ENCODE results near the gene DARS2. TPM values are rescaled to one million over a fixed set of nuclear protein-coding genes. Genes with fewer than 3 reads are reported as not detected.
"Not testable (repeated sequence)": the region's sequence is repeated elsewhere in the genome, so short reads cannot be mapped to it uniquely, and the experiment has no call there.

The DARS2 gene
- total RNA-seq, 2 donors from 2014 or later: 13.1 to 13.2 TPM

DNA sequence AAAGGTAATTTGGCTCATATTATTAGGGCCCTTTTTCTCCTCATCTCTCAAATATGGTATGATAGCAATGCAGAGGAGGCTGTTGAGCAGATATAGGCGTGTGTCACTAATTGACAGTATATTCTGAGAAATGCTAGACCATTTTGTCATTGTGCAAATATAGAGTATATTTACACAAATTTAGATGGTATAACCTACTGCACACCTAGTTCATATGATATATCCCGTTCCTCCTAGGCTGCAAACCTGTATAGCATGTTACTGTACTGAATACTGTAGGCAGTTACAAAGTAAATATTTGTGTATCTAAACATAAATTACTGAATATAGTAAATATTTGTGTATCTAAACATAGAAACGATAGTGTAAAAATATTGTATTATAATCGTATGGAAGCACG, 52.3 kb downstream of the DARS2 start:
- no peak for ATAC-seq
- intact Hi-C loops (cut with DNase I): no loop called here

DNA sequence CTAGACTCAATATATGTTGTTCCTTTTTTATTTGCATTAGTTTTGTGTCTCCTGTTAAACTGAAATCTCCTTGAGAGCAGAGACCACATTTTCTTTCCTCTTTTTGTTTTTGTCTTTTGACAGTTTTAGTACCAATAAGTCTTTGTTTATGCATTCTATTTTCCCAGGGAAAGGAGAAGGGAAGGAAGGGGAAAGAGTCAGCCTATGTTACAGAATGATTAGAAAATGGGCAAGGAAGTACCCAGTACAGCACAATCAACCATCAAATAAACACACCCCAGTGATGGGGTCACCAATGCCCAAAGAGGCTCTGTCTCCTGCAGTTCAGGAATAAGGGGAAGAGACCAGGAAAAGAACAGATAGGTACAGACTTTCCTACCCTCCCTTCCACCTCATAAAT, 53.8 kb downstream of the DARS2 start:
- ATAC-seq: no peak
- no peak for DNase-seq
- intact Hi-C loops (cut with DNase I): no loop called here

More for the DNA sequence above, 52.3 kb downstream of the DARS2 start:
- no peak for DNase-seq

DNA sequence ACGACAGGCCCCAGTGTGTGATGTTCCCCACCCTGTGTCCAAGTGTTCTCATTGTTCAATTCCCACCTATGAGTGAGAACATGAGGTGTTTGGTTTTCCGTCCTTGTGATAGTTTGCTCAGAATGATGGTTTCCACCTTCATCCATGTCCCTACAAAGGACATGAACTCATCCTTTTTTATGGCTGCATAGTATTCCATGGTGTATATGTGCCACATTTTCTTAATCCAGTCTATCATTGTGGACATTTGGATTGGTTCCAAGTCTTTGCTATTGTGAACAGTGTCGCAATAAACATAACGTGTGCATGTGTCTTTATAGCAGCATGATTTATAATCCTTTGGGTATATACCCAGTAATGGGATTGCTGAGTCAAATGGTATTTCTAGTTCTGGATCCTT, 56.6 kb downstream of the DARS2 start:
- ATAC-seq; DNase-seq; intact Hi-C loops (cut with DNase I): not testable (repeated sequence)

DNA sequence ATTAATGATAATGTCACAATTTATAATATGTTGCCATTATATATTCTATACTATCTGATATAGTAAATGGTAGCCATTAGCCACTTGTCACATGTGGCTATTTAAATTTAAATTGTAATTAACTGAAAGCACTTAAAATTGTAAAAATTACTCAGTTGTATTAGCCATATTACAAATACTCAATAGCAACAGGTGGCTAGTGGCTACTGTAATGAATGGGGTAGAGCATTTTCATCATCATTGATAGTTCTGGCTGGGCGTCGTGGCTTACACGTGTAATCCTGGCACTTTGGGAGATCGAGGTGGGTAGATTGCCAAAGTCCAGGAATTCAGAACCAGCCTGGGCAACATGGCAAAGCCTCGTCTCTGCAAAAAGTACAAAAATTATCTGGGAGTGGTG, 60.2 kb downstream of the DARS2 start:
- intact Hi-C loops (cut with DNase I): no loop called here
- DNase-seq (no peak), ATAC-seq (no peak)

DNA sequence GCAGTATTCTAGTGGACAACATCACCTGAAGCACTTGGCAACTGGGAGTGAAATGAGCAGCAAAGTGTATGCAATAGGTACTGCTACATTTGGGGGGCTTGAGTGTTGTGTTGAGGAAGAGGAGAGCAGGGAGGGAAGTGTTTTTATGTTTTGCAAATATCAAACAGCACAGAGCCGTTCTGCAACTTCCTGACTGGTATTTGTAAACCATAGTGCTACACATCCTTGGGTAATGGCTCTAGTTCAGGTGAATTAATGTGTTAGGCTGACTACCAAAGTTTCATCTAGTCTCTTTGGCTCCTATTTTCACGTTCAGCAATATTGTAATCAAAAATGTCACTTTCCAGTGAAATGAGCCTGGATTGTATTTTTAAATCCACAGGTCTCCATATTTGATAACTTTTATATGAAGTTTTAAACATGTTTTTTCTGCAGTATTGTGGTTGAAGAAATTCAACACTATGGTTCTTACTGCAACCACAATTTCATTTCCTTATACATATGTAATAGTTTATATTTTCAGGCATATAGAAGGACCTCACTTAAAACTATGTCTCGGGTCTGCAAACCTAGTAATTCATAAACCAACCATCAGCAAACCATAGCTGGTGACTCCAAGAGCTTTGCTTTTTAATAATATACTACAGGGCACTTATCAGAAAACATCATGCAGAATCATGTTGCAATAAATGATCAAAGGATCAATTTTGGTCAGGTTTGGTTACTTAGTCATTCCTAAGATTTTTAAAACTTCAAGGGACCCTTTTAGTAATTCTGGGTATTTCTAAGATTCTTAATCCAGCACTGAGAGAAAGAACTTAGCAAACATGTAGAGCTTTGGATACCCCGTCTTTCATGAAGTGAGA, 62.5 kb downstream of the DARS2 start:
- intact Hi-C loops (cut with DNase I): no loop called here
- ATAC-seq (no peak), DNase-seq (no peak)

DNA sequence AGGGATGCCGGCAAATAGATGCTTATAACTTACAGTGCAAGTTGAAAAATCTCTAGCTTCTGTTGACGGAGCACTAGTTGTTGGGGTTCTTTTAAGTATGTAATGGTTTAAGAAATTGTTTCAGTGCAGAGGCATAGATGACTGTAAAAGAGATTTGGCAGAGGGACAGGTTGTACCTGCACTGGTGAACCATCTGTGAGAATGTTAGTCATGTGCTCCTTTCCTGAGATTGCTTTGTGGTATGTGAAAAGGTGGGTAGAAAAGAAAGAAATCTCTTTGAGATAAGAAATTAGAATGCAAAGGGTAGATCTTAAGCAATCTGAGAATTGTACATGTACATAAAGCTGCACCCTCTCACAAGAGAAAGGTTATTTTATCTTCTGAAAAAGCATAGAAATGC, 63.2 kb downstream of the DARS2 start:
- intact Hi-C loops (cut with DNase I): no loop called here
- no peak for ATAC-seq
- no peak for DNase-seq

DNA sequence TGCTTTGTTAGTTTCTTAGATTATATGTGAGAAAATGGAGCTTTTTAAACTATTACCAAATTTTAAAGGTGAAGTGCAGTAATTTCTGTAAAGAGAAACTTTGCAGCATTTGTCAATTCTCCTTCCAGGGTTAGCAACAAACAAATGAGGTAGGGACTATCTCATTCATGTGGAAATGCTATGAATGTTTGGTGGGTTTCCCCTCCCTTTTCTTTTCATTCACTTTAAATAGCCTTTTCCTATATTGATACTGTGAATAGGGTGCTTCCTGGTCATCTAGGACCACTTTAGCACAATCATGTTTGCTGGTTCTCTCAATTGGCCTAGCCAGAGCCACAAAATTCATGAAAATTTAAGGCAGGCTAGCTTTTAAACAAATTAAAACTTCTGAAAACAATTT, 64.3 kb downstream of the DARS2 start:
- DNase-seq (no peak), ATAC-seq (no peak)
- intact Hi-C loops (cut with DNase I): no loop called here

DNA sequence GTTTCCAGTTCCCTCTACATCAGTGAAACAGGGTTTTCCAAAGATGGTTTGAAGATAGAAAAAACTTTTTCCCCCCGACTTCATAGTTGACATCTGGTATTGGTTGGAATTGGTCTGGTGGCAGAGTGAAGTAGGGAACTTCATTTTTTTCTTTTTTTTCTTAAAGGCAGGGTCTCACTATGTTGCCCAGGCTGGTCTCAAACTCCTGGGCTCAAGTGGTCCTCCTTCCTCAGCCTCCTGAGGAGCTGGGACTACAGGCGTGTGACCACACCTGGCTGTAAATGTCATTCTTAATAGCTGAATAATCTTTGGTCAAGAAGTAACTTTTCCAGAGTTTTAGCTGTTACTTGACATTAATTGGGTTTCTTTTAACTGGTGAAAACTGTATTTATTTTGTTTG, 65.4 kb downstream of the DARS2 start:
- intact Hi-C loops (cut with DNase I): no loop called here
- no peak for ATAC-seq
- DNase-seq: no peak

DNA sequence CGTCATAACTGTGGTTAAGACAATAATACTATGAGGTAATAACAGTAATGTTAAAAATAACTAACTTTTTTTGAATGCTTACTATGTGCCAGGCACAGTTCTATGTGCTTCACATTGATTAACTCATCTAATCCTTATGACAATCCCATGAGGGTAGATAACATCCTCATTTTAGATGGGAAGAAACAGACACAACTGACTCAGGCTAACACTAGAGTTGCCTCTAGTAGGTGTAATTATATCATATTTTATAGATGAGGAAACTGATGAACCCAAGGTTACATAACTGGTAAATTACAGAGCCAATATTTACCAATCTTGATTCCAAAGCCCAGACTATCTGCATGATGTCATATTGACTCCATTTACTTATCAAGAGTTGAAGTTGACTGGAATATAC, 69.1 kb downstream of the DARS2 start:
- intact Hi-C loops (cut with DNase I): no loop called here
- DNase-seq (no peak), ATAC-seq (no peak)

DNA sequence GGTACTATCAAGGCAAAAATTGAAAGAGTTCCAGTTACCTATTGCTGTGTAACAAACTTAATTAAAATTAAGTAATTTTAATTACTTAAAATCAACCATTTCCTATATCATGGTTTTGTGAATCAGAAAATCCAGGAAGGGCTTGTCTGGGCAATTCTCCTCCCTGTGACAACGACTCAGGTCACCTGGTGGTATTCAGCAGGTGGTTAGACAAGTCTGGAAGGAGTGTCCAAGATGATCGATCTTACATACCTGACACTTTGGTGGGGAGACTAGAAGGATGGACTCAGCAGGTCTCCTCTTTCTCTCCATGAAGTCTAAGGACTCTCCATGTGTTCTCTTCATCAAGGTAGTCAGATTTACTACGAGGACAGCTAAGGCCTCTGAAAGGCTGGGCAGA, 69.7 kb downstream of the DARS2 start:
- intact Hi-C loops (cut with DNase I): no loop called here
- ATAC-seq (no peak), DNase-seq (no peak)

DNA sequence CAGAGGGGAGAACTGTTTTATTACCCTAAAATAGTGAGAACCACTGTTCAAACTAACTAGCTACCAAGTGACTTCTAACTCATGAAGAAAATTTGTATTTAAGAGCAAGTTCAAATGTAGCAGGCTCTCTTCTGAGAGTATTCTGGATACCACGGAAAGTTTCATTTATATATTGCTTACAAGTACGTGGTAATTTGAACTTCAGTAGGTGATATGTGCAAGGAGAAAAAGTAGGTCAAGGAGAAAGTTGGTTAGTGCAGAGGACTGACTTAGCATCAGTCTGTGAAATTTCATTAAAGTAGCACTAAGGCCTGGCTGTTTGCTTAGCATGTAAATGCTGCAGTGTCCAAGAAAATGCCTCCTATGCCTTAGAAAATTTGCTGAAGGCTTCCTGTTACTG, 76.0 kb downstream of the DARS2 start:
- ATAC-seq: no peak
- no peak for DNase-seq
- intact Hi-C loops (cut with DNase I): no loop called here

DNA sequence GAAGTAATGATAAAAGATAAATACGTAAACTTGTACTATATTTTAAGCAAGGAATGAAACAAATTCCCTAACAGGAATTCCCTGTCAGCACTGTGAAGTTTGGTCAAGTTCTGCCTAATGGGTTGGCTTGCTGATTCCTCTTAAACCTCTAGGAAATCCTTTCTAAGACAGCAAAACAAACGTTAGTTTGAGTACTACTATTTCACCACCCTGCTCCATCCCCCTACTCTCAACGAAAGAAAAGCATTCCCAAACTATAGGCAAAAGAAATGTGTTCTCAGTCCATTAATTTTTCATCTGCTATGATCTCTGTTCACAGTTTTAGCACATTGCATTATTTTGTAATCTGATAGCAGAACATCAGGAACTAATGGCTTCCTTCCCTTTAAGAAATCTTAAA, 76.5 kb downstream of the DARS2 start:
- no peak for DNase-seq
- ATAC-seq: no peak
- intact Hi-C loops (cut with DNase I): no loop called here

DNA sequence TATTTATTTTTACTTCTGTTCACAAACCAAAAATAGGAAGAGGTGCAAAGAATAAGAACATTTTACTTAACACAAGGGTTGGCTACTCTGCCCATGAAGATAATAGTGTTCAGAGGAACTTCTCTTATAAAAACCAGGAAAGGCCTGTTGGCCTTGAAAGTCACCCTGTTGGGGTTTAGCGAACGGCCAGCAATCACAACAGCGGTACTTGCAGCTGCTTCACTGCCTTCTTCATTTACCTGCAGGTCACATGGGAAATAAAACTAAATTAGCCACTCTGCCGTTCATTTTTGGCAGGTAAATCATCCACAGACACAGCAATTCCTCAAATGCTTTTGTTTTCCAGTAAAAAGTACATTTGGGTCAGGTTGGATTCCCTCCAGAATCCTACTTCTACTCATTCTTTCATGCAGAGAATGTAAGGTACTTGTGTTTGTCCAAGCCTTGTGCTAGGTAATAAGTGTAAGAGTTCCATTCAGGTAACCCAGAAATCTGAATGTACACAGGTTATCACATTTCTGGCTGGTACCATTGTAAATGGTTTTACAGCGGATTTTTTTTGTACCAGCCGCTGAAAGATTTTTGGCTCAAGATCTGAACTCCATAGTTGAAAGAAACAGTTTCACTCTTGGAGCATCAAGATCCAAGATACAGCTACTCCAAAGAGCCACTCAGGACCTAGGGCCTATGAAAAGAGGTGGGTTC, 79.5 kb downstream of the DARS2 start:
- ATAC-seq (no peak), DNase-seq (no peak)
- intact Hi-C loops (cut with DNase I): no loop called here

Other genes starting within 250 kb of the DARS2 start
- gene SLC9C2, start 221.6 kb upstream of the DARS2 start, total RNA-seq: under 1 TPM; 0.06 to 0.71 TPM
- not detected for gene TEX50, start 189.3 kb upstream of the DARS2 start, total RNA-seq
- gene ANKRD45, start 154.8 kb upstream of the DARS2 start, total RNA-seq: under 1 TPM in 1 of 2 donors, not detected in 1; 0.65 TPM
- 10 to 100 TPM; 17.3 to 19.8 TPM for gene KLHL20, start 109.7 kb upstream of the DARS2 start, total RNA-seq
- gene CENPL, start 210 bp downstream of the DARS2 start, total RNA-seq: 1 to 10 TPM; 4.3 to 4.9 TPM
- 100 to 1,000 TPM in 1 of 2 donors, 10 to 100 TPM in 1; 84.3 to 108 TPM for gene GAS5, start 43.3 kb downstream of the DARS2 start, total RNA-seq
- 1 to 10 TPM; 9.3 to 9.4 TPM for gene ZBTB37, start 43.7 kb downstream of the DARS2 start, total RNA-seq
- gene SERPINC1, start 92.7 kb downstream of the DARS2 start, total RNA-seq: under 1 TPM; 0.21 to 0.35 TPM
- gene RC3H1, start 197.7 kb downstream of the DARS2 start, total RNA-seq: 10 to 100 TPM; 21.1 to 21.9 TPM

Data from left cardiac atrium (tissue), 4 donors.